HG02623 (cell line): ENCODE results near the gene SCAP.

Experiments used
- ATAC-seq: cut with Tn5 transposase; IDR thresholded peaks from one replicate; pipeline ENCODE4 v1.9.1; 2021; ENCODE audit warnings: moderate library complexity; ENCODE audit not compliant: unreplicated experiment

SCAP gene

DNA sequence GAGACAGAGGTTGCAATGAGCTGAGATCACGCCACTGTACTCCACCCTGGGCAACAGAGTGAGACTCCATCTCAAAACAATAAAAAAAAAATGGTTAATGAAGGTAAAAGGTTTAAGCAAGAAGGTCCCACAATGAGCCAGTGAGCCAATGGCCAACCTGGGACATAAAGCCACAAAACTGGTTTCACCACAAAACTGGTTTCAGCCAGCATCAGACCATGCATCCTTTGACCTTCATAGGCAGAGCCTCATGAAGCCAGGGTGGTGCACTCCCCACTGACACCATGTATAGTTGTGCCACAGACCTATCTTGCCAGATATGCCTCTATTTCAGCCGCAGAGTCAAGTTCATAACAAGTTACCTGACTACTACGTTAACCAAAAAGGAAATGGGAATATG lies 41.9 kb downstream of the SCAP start:
- ATAC-seq, result no peak

DNA sequence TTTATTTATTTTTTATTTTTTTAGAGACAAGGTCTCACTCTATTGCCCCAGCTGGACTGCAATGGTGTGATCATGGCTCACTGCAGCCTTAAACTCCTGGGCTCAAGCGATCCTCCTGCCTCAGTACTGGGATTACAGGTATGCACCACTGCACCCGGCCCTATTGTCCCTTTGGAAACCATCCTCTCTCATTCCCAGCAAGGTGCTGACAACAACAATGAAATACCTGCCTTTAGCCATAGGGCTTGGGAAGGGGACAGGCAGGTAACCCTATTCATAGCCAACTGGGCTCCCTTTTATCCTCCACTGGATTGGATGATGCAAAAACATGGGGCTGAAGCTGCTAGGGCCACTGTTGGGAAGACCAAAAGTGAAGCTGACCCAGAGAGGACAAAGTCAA lies 43.1 kb downstream of the SCAP start:
- ATAC-seq, result no peak

DNA sequence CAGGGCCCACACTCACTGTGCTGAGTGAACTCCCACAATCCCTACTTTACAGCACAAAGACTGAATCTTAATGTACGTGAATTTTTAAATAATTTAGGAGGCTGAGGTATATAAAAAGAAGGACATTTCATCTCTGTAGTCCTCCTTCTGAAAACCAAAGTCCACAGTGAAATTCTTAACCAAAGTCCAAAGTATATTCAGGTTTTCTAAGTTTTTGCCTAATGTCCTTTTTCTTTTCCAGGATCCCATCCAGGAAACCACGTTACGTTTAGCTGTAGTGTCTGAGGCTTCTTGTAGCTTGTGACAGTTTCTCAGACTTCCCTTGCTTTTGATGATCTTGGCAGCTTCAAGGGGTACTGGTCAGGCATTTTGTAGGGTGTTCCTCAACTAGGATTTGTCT lies 44.5 kb downstream of the SCAP start:
- no peak for ATAC-seq

DNA sequence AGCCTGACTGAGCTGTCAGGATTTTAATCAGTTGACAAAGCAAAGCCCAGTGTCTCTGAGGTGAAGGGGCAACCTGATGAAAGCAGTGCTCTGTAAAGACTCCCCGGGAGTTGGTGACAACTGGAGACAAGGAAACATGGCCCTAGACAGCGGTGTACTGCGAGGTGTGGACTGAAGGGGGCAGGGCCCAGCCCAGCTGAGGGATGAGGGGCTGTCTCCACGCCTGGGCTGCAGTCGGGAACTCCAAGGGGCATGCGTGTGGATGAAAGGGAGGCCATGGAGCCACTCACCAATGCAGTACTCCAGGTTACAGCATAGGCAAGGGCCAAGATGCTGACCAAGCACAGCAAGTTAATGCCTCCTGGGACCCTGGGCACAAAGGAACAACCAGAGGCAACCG lies 45.1 kb downstream of the SCAP start:
- no peak for ATAC-seq

GRCh38 chr3:47429476-47430270 lies 46.1 kb downstream of the SCAP start:
- no peak for ATAC-seq

GRCh38 chr3:47428662-47429061 lies 47.1 kb downstream of the SCAP start:
- ATAC-seq, result no peak

DNA sequence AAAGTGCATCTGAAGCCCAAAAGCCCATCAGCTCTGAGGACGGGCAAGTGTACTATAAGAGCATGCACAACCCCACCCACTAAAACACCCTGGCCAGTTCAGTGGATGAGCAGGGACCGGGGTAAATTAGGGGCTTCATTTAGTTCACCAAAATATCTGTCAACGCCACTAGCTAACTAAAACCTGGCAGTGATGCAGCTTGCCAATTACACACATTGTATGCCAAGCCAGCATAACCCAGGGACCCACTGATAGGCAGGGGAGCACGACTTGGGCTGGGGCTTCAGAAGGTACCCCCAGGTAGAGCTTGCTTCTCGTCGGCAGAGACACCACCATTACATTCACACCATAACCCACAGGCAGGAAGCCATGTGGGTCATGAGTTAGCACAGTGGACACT lies 47.9 kb downstream of the SCAP start:
- ATAC-seq, result no peak

- no peak for ATAC-seq
These were observed 49.8 kb downstream of the SCAP start for GRCh38 chr3:47425959-47426358.

DNA sequence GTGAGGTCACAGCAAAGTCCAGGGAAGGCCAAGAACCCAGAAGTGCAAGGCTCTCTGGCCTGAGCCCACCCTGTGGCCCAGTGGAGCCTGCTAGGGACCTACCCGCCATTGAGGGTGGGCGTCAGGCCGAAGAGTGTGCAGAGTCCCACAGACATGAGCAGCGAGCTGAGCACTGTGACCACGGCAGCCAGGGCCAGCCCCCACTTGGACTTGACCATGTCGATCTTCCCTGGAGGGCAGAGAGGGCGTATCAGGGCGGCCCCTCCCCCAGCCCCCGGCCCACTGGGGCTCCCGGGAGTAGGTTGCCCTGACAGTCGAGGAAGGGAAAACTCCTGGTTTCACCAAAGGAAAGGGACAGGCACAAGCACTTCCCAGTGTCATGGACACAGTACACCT lies 50.4 kb downstream of the SCAP start:
- no peak for ATAC-seq

GRCh38 chr3:47424434-47425382 lies 51.0 kb downstream of the SCAP start:
- no peak for ATAC-seq

DNA sequence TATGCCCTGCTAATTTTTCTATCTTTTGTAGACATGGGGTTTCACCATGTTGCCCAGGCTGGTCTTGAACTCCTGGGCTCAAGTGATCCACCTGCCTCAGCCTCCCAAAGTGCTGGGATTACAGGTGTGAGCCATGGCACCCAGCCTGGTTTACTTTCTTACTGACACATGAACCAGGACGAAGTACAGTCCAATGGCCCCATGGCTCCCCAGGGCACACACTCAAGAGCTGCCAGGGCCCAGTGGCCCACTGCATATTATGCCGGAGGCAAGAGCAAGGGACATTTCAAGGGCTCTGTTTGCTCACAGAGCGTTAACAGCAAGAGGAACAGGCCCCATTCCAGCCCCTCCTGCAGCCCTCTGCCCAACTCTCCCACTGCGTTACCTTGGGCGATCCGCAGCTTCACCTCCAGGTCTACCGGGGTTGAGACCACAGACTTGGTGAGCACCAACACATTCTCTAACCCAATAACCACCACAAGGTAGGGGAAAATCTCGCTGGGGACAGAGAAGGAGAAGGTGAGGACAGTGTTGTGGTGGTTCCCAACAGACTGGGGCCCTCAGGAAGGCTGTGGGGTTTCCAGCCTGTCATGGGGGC lies 52.1 kb downstream of the SCAP start:
- ATAC-seq, result no peak

GRCh38 chr3:47422743-47423142 lies 53.0 kb downstream of the SCAP start:
- ATAC-seq, result no peak

- no peak for ATAC-seq
These were observed 53.7 kb downstream of the SCAP start for GRCh38 chr3:47421741-47422649.

- no peak for ATAC-seq
These were observed 54.9 kb downstream of the SCAP start for GRCh38 chr3:47420511-47421484.

DNA sequence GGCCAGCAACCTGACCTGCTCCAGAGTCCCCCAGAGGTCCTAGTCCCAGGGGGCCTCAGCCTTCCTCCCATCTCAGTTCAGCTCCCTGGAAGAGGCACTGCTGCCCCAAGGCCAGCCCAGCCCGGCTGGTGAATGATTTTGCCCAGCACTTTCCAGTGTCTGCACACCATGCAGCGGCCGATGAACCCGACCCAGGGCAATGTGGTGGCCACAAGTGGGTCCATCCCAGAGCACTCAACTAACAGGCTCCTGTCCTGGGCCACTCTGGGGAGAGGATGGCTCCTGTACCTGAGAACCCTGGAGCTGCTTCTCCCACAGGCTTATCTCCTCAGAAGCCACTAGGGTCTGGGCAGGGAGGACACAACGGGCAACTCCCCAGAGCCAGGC lies 55.7 kb downstream of the SCAP start:
- ATAC-seq, result no peak

DNA sequence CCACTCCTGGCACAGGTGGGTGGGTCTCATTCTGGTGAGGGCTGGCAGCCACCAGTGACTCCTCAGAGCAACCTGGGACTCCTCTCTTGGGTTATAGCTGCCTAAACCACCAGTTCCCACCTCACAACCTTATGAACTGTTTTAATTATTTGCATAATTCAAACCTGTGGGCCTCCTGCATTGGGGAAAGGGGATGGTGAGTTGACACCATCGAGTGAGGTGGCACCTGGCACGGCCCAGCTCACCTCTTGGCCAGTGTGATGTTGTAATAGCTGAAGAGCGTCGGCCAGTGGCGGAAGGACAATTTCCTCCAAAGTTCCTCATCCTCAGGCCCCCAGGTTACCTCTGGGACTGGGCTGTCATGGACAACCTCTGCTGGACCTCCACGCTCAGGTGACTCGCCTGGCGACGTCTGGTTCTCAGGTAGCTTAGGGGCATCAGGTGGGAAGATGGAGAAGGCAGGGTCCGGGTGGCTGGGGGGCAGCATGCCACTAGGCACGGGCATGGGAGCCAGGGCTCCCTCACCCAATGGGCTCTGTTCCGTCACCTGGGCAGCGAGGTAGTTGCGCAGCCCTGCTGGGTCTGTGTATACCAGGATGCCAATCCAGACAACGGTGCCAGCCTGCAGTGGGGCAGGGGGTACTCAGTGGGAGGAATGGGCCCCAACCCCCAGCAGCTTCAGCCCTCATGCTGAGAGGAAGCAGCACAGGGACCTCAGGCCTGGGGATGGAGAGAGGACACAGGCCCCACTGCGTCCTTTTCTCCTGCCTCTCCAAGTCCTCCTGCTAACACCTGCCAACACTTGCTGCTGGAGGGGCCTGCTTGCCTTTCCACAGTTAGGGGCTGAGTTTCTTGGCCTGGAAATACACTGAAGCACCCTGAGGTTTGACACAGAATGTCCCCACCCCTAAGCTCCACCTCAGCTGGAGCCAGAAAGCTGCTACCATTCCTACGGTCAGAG lies 56.4 kb downstream of the SCAP start:
- ATAC-seq, result no peak

- ATAC-seq, result no peak
These were observed 57.3 kb downstream of the SCAP start for GRCh38 chr3:47418167-47419082.
